Measurements from ENCODE around the gene CSRP2.

The CSRP2 gene

DNA sequence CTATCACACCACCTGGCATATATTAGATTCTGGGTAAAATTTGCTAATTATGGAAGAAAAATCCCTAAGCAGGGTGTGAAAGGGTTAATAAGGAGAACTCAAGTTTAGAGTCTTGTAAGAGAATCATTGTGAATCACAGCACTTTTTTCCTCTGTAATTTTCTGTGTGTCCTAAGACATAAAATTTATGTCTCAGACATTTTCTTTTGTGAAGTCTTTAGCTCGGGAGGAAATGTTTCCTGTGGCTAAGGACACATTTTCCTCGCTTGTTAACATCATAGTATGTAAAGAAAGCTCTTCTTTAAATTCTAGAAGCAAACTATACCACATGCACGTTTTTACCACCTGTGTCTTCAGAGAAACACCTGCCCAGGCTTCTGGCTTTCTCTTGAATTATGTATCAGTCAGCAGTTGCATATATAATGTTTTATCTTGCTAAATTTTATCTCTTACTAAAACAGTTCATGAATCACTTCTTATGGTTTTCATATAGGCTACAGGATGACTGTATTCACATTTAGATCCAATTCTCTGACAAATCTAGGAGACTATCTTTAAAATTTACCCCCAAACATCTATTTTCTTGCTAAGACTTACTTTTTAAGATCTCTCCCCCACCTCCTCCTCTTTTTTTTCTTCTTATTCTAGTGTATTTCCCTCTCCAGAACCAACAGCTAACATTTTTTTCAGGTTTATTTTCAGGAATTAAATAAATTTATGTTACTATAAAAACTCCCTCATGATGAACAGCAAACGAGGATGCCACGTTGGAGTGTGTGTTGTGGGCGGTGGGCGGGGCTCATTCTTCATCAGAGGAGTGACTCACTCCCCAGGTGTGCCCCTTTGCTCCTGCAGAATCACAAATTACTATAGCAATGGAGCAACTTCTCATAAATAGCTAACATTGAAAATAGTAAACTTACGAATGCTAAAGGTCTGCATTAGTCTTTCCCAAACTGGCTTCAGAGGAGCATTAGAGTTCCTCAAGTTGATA lies 11.6 kb upstream of the CSRP2 start:
- no peak for DNase-seq

- no peak for DNase-seq
Measured at GRCh38 chr12:76888775-76889174, 10.0 kb upstream of the CSRP2 start.

DNA sequence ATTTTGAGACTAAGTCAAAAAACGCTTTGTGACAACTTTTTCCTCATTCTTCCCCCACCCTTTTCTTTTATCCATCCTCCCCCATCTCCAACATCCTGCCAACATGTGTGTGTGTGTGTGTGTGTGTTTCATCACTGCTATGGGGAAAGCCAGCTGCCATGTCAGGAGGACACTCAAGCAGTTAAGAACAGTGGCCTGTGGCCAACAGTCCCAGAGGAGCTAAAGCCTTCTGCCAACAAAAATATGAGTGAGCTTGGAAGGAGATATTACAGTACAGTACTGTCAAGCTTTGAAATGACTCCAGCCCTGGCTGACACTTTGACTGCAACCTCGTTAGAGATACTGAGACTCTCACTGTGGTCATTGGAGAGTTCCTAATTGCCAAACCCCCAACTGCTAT lies 5.0 kb upstream of the CSRP2 start:
- DNase-seq: no peak

- DNase-seq: no peak
Measured at GRCh38 chr12:76883151-76883550, 4.3 kb upstream of the CSRP2 start.

DNA sequence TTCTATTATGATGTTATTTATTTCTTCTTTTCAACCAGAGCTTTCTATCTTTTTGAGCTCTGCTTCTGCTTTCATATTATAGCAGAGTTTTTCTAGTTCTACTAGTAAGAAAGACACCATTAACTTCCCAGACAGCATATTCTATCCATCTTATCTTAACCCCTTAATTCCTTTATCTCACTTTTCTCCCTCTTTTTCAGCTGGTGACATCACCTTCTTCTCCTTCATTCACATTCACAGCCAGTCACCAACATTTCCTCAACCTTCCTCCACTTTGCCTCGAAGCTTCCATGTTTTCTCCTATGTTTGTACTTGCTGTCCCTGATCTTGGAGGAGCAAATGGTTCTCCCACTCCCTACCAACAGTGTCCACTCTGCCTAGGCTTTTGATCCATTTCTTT lies 3.5 kb upstream of the CSRP2 start:
- no peak for DNase-seq

DNA sequence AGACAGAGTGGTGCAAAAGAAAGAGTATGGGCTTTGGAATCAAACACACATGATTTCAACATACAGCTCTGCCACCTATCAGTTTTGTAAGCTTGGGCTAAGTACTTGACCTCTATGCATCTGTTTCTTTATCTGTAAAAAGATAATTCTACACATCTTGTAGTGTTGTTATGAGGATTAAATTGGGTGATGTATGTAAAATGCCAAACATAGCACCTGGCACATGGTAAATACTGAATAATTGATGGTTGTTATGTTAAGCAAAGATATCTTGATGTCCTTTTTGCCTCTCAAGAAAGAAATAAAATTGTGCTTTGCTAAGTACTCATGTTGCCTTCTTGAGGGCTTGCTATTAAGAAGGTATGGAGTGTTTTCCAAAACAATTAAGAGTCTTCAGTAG lies 2.3 kb upstream of the CSRP2 start:
- DNase-seq: no peak

DNA sequence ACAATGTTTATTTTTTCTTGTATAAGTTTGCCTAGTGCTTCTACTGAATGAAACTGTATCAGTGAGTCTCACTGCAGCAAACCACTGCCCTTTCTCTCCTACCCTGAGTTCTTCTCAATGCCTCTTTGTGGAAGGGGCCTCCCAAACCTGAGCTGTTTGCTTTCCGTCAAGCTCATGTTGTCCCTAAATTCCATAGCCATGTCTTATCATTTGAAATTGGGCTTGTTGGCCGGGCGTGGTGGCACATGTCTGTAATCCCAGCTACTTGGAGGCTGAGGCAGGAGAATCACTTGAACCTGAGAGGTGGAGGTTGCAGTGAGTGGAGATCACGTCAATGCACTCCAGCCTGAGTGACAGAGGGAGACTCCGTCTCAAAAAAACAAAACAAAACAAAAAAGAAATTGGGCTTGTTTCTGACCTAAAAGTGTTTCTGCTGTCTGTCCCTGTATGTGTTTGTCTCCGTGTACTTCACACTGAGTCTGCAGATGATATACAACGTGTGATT lies 1.8 kb upstream of the CSRP2 start:
- no peak for DNase-seq

DNA sequence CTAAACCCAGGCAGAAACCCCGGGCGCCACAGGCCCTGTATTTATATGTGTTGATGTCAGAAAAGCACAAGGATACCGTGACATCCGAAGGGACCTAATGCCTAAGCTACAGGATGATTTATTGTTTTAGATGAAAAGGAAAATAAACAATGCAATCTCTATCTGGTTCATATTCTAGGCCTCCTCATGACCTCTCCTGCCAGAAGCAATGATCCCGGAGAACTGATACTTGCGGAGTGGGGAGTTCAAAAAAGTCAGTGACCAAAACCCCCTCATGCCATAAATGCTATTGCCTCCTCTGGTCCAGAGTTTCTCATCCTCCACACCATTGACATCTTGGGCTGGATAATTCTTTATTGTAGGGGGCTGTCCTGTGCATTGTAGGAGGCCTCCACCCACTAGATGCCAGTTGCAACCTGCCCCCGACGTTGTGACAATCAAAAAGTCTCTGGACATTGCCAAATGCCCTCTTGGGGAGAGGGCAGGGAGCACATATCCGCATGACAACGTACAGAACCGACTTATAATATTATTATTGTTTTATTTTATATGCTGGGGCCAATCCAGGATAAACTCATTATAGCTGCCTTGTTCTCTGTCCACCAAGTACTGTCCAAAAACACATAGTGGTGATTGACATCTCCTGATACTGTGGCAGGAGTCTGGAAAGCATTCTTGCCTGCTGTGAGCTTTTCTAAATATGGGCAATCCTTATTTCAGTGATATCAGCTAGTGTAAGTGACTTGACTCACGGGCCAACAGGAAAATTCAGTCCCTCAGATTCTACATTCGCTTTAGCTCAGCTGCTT lies 1.1 kb upstream of the CSRP2 start:
- DNase-seq: no peak

- DNase-seq: no peak
Measured at GRCh38 chr12:76878099-76878898, 520 bp downstream of the CSRP2 start.

GRCh38 chr12:76876696-76877229 lies 2.1 kb downstream of the CSRP2 start:
- DNase-seq: no peak

DNA sequence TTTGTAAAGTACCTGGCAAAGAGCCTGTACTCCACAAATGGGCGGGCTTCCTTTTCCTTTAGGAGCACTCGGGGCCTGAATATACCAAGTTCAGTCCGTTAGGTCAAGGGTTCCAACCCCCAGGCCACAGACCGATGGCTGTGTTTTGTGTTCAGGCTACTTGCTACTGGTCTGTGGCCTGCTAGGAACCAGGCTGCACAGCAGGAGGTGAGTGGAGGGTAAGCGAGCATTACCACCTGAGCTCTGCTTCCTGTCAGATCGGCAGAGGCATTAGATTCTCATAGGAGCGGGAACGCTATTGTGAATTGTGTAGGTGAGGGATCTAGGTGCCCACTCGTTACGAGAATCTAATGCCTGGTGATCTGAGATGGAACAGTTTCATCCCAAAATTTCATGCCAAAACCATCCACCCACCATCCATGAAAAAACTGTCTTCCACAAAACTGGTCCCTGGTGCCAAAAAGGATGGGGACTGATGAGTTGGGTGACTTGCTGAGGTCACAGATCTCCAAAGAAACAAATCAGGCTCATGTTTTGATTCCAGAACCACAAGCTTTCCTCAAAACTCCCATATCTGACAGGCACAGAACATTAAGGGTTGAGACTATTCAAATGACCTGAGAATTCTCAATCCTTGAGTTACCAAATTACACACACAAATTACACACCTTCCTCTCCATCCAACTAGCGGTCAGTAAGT lies 4.2 kb downstream of the CSRP2 start:
- no peak for DNase-seq

DNA sequence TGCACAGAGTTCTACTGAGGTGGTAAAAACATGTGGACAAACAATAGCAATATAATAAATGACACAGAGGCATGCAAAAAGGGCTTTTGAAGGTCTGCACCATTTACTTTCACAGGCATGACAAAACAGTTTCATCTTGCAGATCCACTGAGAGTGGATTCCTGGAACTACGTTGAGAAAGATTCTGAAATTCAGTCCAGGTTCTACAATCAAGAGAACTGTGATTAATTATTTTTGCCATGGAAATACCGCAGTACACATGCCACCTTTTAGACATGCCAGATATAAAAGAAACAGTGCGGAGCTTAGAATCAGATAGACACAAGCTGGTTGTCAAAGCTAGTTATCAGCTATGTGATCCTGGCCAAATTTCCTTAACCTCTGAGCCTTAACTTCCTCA lies 4.8 kb downstream of the CSRP2 start:
- DNase-seq: no peak

DNA sequence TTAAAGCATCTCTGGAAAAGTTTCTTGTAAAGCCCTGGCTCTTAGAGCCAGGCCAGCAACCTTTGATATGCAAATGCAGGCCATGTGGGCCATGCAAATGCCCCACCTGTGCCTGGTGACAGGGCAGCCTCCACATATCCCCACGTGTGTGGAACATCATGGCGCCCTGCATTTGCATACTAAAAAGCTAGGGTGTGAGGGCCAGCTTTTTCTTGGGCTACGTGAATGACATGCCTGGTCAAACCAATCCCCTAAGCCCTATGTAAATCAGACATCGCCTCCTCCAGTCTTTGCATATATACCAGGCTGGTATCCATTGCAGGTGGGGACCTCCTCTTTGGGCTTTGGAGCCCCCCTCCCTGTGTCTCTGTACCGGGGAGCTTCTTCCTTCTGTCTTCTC lies 6.4 kb downstream of the CSRP2 start:
- DNase-seq: no peak

GRCh38 chr12:76871742-76872141 lies 7.1 kb downstream of the CSRP2 start:
- DNase-seq: no peak

DNA sequence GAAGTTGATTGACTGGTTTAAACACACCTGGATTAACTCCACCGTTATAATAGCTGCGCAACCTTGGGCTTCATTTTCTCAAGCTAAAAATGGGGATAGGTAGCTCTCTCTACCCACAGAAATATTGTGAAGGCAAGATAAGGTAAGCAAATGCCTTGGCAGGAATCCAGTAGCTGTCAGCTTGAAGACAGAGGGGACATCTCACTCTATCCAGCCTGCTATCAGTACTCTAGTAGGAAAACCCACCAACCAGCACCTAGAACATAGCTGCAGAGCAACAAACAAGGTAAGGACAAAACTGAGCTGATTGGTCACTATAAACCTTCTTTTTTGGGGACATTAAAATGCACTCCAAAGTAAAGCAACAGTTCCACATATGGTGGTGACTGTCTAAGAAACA lies 7.7 kb downstream of the CSRP2 start:
- no peak for DNase-seq

- DNase-seq: no peak
Measured at GRCh38 chr12:76866726-76867125, 12.1 kb downstream of the CSRP2 start.

GRCh38 chr12:76866151-76866567 lies 12.7 kb downstream of the CSRP2 start:
- no peak for DNase-seq

DNA sequence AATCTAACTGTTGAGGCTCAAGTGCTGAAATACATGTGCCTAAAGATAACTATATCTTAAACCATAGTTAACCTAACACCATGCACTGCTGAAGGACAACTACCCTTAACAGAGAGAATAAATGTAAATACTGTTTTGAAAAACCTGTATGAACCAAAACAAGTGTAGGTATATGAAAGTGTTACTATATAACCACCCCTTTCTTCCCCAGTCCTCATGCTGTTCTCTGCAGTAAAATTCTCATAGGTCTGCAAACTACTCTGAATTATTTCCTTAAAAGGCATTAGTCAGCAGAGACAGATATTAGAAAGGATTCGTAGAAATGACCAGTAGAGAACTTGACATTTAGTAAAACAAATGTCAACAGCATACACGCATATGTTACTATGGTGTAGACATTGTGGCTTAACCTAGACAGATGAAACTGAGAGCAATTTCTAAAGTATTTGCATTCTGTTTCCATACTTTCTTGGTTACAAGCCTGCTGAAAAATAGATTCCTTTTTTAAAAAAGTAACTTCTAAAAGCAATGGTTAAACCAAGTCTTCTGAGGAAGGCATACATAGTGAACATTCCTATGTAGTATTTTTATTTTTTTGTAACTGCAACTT lies 13.9 kb downstream of the CSRP2 start:
- DNase-seq: no peak

- DNase-seq: no peak
Measured at GRCh38 chr12:76863837-76864236, 15.0 kb downstream of the CSRP2 start.

GRCh38 chr12:76863005-76863670 lies 15.7 kb downstream of the CSRP2 start:
- DNase-seq: no peak

DNA sequence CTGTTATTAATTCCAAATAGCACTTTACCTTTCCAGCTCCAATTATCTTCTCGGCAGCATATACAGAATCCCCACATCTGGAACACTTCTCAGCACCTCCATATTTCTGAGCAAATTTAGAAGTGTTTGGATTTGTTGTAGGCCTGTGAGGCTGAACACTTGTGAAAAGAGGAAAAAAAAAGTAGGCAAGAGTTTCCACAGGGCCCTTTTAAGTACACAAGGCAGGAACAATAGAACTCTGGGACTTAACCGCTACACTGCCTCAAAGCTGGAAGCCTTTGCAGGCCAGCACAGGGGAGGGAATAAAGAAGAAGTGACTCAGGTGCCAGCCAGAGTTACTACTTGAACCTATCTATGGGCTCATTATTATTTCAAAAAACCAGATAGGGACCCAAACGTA lies 18.6 kb downstream of the CSRP2 start:
- DNase-seq: no peak
